A549 (cell line): ENCODE data around the gene DPYSL3.

Experiments
- CBX2 ChIP-seq: fragments of 200-600 bp; sonication (generic); IDR thresholded peaks from 2 replicates; pipeline ENCODE4 v1.6.1; 2016; ENCODE audit warnings: low read depth, mild to moderate bottlenecking, borderline replicate concordance
- CTCF ChIP-seq: fragments of >200 bp; sonication (Bioruptor Twin); formaldehyde crosslinking; IDR thresholded peaks from 3 replicates; pipeline ENCODE4 v1.5.1; 2016
- ELK1 ChIP-seq: fragments of 150-350 bp; IDR thresholded peaks from 2 replicates; pipeline ENCODE4 v1.6.1; 2014; ENCODE audit warnings: low read depth, mild to moderate bottlenecking, low read length
- EP300 ChIP-seq, 2 experiments: fragments of >200 bp; sonication (Bioruptor Twin); formaldehyde crosslinking; IDR thresholded peaks; 2 replicates in 1 of 2; 3 replicates in 1 of 2; pipeline ENCODE4 v1.6.1; 2016 to 2017
- MYC ChIP-seq: IDR thresholded peaks from 2 replicates; pipeline ENCODE4 v1.6.1; 2012; ENCODE audit warnings: mild to moderate bottlenecking, inconsistent platforms, low read length, improper control_type of control experiment, borderline replicate concordance
- PBX3 ChIP-seq: IDR thresholded peaks from 2 replicates; pipeline ENCODE4 v1.6.1; 2012
- REST ChIP-seq: fragments of 200-600 bp; sonication (generic); IDR thresholded peaks from 2 replicates; pipeline ENCODE4 v1.6.1; 2016; ENCODE audit warnings: antibody characterized with exemption, mild to moderate bottlenecking, moderate library complexity

GRCh38 chr5:147446523-147446922 is 63.3 kb downstream of the DPYSL3 start:
- TF ChIP-seq ELK1 = no peak
- TF ChIP-seq CBX2 = no peak
- no peak for TF ChIP-seq MYC
- no peak for TF ChIP-seq CTCF
- no peak for TF ChIP-seq EP300 (IDR thresholded peaks at IDR 0.05)
- TF ChIP-seq PBX3 = no peak
- no peak for TF ChIP-seq REST
